Measurements from ENCODE around the gene PCSK7.
"Not testable (repeated sequence)": the region's sequence is repeated elsewhere in the genome, so short reads cannot be mapped to it uniquely, and the experiment has no call there.

PCSK7 gene

GRCh38 chr11:117183724-117184349, 48.0 kb downstream of the PCSK7 start:
- DNase-seq (ENCODE audit: low read depth in 2 of 3, low spot score in 2 of 3), result no peak

- not testable (repeated sequence) for DNase-seq (ENCODE audit: low read depth in 2 of 3, low spot score in 2 of 3)
These were observed 48.7 kb downstream of the PCSK7 start for GRCh38 chr11:117183178-117183577.

GRCh38 chr11:117182551-117182935, 49.3 kb downstream of the PCSK7 start:
- no peak for DNase-seq (ENCODE audit: low read depth in 2 of 3, low spot score in 2 of 3)

DNA sequence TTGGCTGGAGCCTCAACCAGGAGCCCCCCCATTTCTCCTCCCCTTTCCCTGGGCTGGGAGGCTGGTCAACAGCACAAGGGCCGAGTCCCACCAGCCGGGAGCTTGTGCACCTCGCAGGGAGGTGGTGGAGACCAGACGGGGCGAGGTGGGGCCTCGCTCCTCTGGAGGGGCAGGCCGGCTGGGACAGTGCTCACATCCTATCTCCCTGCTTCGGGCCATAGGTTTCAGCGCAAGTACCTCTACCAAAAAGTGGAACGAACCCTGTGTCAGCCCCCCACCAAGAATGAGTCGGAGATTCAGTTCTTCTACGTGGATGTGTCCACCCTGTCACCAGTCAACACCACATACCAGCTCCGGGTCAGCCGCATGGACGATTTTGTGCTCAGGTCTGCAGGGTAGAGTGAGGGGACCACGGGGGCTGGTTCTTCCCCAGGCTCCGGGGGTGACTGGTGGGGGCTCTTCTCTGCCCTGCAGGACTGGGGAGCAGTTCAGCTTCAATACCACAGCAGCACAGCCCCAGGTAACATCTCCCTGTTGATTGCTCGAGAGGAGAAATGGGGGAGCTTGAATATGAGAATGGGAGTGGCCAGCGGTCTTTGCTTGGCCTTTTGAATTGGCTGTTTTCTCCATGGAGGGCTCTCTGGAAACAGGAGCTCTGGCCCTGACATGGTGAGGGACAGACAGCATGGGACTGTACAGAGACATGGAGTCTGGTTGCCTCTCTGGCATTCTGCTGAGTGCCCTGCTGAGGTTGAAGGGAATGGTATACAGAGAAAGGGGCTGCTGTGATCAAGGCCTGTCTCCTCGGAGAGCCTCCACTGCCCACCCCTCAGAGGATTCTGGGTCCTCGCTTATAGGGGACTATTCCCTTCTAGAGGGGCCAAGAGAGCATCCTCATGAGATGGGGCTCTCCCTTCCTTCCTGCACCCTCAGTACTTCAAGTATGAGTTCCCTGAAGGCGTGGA, 50.0 kb downstream of the PCSK7 start:
- DNase-seq (ENCODE audit: low read depth in 2 of 3, low spot score in 2 of 3), result no peak

- DNase-seq (ENCODE audit: low read depth in 2 of 3, low spot score in 2 of 3), result peak in 1 of 3 experiments; percentile 27
These were observed 51.0 kb downstream of the PCSK7 start for GRCh38 chr11:117180661-117181585.

GRCh38 chr11:117180020-117180419, 51.9 kb downstream of the PCSK7 start:
- DNase-seq (ENCODE audit: low read depth in 2 of 3, low spot score in 2 of 3), result no peak

DNA sequence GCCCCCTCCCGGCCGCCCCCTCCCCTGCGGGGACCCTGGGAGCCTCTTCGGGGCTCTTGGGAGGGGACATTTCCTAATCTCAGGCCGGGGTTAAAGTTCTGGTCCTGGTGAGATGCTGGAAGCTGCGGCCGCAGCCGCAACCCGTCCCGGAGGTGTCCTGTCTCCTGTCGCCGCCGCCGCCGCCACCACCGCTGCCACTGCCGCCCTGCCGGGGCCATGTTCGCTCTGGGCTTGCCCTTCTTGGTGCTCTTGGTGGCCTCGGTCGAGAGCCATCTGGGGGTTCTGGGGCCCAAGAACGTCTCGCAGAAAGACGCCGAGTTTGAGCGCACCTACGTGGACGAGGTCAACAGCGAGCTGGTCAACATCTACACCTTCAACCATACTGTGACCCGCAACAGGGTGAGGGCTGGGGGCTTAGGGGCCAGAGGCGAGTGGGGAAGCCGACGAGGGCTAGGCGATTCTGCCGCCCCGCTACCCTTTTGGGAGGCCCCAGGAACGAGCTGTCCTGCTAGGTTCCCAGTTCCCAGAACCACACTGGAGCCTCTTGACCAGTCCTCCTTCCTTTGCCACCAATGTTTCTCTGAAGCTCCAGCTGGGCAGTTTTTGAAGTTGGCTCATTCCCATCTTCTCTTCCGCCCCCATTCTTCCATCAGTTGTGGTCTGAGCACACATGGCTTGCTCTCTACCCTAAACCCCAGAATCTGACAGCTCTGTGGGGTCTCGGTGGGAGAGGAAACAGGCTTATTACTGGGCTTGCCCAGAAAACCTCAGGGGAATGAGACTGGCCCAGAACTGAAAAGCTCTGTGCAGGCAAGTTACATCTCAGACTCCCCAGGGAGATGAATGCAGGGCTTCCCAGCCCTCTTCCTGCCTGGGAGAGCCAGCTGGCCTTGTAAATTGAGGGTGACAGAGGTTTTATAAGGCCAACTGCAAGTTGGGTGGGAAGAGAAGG, 52.5 kb downstream of the PCSK7 start:
- peak in 2 of 3 experiments; percentile 14 to 16 for DNase-seq (ENCODE audit: low read depth in 2 of 3, low spot score in 2 of 3)

- DNase-seq (ENCODE audit: low read depth in 2 of 3, low spot score in 2 of 3), result peak; percentile 50 to 74 (median 73)
These were observed 53.5 kb downstream of the PCSK7 start, which contains the start of gene SIDT2 for GRCh38 chr11:117178210-117179034. Gene SIDT2, plus strand, starts transcription at chr11:117178743. Its CDS starts 521 bp downstream, at chr11:117179264.

DNA sequence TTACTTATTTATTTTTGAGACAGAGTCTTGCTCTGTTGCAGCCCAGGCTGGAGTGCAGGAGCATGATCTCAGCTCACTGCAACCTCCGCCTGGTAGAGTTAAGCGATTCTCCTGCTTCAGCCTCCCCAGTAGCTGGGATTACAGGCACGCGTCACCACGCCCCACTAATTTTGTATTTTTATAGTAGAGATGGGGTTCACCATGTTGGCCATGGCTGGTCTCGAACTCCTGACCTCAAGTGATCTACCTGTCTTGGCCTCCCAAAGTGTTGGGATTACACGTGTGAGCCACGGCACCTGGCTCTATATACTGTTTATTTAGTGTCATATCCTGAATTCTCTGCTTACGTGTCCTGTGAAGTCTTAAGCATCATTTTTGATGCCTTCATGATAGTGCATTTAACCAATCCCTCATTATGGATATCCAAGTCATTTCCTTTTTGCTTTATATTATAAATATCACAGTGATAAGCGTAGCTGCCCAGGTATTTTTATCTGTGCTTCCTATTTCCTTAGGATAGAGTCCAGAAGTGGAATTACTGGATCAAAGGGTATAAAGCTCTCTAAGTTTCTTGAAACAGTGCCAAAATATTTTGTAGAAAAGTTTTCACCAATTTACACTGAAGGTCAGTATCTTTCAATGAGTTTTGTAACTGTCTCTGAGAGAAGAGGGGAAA, 54.2 kb downstream of the PCSK7 start:
- no peak for DNase-seq (ENCODE audit: low read depth in 2 of 3, low spot score in 2 of 3)

DNA sequence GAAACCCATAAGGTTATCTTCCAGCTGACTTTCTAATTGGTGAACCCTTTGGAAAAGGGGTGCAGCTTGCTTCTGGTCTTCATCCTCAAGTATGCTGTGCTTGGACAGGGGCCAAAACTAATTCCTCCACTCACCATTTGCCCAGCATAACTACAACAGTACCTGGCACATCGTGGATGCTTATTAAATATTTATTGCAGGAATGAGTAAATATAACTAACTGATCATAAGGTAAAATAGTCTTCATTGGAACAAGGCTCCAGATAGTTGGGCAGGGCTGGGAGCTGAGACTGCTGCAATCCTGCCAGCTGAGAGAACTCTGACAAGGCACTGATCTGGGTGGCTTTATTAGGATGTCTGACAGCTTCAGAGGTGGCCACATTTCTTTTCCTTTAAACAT, 55.7 kb downstream of the PCSK7 start:
- no peak for DNase-seq (ENCODE audit: low read depth in 2 of 3, low spot score in 2 of 3)

DNA sequence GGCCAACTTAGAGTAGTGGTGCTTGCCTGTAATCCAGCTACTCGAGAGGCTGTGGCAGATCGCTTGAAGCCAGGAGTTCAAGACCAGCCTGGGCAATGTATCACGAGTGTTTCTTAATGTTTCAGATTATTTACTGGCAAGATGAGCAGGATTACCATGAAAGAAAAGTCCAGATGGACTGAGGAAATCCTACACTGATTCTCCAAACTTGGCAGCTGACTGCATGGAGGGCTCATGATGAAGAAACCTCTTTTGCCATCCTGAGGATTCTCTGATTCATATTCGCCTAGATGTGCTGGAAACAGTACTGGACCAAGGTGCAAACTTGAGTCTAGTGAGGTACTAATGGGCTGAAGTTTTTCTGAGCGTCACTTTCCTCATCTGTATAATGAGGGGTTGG, 56.1 kb downstream of the PCSK7 start:
- DNase-seq (ENCODE audit: low read depth in 2 of 3, low spot score in 2 of 3), result no peak

GRCh38 chr11:117175104-117175503, 56.8 kb downstream of the PCSK7 start:
- DNase-seq (ENCODE audit: low read depth in 2 of 3, low spot score in 2 of 3), result no peak

DNA sequence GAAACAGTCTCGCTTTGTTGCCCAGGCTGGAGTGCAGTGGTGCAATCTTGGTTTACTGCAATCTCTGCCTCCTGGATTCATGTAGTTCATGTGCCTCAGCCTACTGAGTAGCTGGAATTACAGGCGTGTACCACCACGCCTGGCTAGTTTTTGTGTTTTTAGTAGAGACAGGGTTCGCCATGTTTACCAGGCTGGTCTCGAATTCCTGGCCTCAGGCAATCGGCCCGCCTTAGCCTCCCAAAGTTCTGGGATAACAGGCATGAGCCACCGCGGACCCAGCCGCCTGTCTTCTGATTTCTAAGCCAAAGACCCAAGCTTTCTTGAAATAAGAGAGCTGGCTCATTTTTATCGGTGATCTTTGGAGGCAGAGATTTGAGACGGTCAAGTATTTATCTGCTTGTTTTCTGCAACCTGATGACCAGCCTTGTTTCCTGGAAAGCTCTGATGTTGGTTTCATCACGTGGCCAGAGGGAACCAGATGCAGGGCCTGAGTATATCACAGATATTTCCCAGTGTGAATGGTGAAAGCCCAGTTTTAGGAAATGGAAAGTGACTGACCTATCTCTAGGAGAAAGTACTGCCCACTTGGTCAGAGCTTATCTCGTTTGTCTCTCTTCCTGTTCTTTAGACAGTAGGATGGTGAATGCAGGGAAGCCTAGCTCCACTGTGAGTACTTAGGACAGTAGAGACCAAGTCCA, 59.0 kb downstream of the PCSK7 start:
- DNase-seq (ENCODE audit: low read depth in 2 of 3, low spot score in 2 of 3), result no peak

DNA sequence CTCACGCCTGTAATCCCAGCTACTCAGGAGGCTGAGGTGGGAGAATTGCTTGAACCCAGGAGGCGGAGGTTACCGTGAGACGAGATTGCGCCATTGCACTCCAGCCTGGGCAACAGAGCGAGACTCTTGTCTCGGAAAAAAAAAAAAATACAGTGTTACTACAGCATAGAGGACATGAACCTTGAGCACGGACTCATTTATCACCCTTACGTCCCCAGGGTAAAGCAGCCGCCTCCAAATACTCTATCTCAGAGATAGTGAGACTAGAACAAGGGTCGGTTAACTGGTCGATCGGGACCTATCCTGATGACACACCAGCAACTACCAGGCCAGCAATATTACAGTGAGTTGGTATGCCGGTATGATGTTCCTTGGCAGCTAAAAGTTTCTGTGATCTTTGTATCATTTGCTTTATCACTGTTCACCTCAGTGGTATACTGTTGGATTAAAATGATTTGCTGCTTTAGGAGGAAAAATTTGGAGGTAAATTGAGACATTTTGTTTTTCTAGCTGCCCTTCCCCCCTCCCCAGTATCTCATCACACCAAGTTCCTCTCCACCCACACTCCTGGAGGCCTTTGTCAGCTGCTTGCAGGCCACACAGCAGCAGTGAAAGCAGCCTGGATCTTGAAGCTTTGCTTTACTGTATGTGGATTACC, 60.3 kb downstream of the PCSK7 start:
- no peak for DNase-seq (ENCODE audit: low read depth in 2 of 3, low spot score in 2 of 3)

DNA sequence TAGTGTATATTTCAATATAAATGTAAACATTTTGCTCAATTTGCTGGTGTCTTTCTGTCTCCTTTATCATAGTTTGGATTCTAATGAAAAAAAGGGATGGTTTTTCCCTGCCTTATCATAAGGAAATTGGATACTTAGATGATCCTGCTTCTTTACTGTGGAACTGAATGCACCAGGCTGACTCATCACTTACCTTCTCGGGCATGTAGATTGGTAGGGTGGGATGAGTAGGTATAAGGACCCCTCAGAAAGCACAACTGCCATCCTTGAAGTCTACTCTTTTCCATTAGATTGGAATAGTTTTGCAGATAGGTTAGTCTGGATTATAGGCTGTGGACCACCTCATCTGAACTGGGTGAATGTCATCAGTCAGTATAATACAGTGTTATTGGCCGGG, 60.9 kb downstream of the PCSK7 start:
- DNase-seq (ENCODE audit: low read depth in 2 of 3, low spot score in 2 of 3), result no peak

DNA sequence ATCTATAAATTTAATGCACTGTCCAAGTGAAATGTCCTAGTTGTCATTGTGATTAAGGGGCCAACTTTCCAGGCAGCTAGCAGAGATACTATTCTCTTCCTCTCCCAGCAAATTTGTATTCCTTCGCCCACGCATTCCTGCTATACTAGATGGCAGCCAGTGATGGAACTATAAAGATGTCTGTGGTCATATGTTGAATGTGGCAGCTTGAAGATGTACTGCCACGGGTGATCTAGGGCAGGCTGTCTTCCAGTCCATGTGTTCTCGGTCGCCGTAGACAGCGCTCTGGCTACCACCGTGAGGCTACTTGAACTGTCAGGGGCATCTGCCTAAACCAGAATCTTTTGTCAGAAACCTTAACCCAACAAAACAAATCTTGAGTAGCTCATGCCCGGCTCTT, 61.7 kb downstream of the PCSK7 start:
- DNase-seq (ENCODE audit: low read depth in 2 of 3, low spot score in 2 of 3), result no peak

DNA sequence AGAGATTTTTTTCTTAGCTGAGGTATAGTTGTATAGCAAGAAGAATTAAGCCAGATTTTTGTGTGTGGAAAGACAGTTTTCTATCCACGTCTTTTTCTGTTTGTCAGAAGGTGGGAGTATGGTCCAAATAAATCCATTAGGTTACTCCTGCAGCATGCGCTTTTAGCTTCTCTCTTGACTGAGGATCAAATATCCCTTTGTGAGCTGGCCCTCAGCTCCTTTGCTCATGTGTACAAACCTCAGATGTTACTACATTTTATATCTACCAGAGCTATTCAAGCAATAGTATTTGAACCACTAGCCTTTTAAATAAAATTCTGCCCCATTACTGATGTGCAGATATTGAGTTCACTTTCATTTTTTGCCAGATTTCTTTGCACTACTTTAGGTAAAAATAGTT, 62.1 kb downstream of the PCSK7 start:
- DNase-seq (ENCODE audit: low read depth in 2 of 3, low spot score in 2 of 3), result no peak

GRCh38 chr11:117166491-117166890, 65.4 kb downstream of the PCSK7 start:
- DNase-seq (ENCODE audit: low read depth in 2 of 3, low spot score in 2 of 3), result no peak
